K562 (cell line): ENCODE results near the gene FRK. TPM values are rescaled to one million over a fixed set of nuclear protein-coding genes. Genes with fewer than 3 reads are reported as not detected.

ENCODE experiments used
- BACH1 ChIP-seq: fragments of 200-800 bp; sonication (Bioruptor generic); IDR thresholded peaks from 2 replicates; pipeline ENCODE4 v1.6.1; 2016; ENCODE audit warnings: missing genetic modification characterization, missing compliant biosample characterization
- CHD2 ChIP-seq: IDR thresholded peaks from 2 replicates; pipeline ENCODE4 v1.6.1; 2011; ENCODE audit warnings: low read depth, low read length
- GATAD2B ChIP-seq: fragments of 450-650 bp; IDR thresholded peaks from 2 replicates; pipeline ENCODE4 v1.6.1; 2017; ENCODE audit warnings: mild to moderate bottlenecking, borderline replicate concordance
- HNRNPL ChIP-seq: fragments of 200-400 bp; formaldehyde crosslinking; IDR thresholded peaks from 2 replicates; pipeline ENCODE4 v1.6.1; 2017; ENCODE audit warnings: low read depth, mild to moderate bottlenecking, low read length
- KAT2B ChIP-seq: IDR thresholded peaks from one replicate; pipeline ENCODE4 v1.6.1; 2012; ENCODE audit warnings: low read depth, mild to moderate bottlenecking, control low read depth, inconsistent platforms, low read length, moderate library complexity
- KLF1 ChIP-seq: fragments of 450-650 bp; IDR thresholded peaks from 2 replicates; pipeline ENCODE4 v1.6.1; 2016; ENCODE audit warnings: missing genetic modification characterization, missing compliant biosample characterization
- L3MBTL2 ChIP-seq: fragments of 450-650 bp; IDR thresholded peaks from 2 replicates; pipeline ENCODE4 v1.6.1; 2016; ENCODE audit warnings: mild to moderate bottlenecking, moderate library complexity
- MAFF ChIP-seq: IDR thresholded peaks from 2 replicates; pipeline ENCODE4 v1.6.1; 2012; ENCODE audit warnings: low read length, improper control_type of control experiment
- MBD2 ChIP-seq: sonication (generic); IDR thresholded peaks from 2 replicates; pipeline ENCODE4 v1.6.1; 2016; ENCODE audit warnings: low read depth, borderline replicate concordance
- MCM5 ChIP-seq: fragments of 450-650 bp; IDR thresholded peaks from 2 replicates; pipeline ENCODE4 v1.6.1; 2016; ENCODE audit warnings: low read depth
- NR2F6 ChIP-seq: fragments of 450-650 bp; formaldehyde crosslinking; IDR thresholded peaks from 2 replicates; pipeline ENCODE4 v1.4.0; 2020; ENCODE audit warnings: mild to moderate bottlenecking
- PYGO2 ChIP-seq: fragments of 450-650 bp; IDR thresholded peaks from 2 replicates; pipeline ENCODE4 v1.6.1; 2016; ENCODE audit warnings: mild to moderate bottlenecking, missing genetic modification characterization, moderate library complexity, missing compliant biosample characterization
- ZNF165 ChIP-seq: fragments of 250-450 bp; sonication (Bioruptor Pico); IDR thresholded peaks from 2 replicates; pipeline ENCODE4 v1.4.0; 2020; ENCODE audit warnings: borderline replicate concordance
- ZNF584 ChIP-seq: fragments of 200-800 bp; sonication (Bioruptor generic); IDR thresholded peaks from 2 replicates; pipeline ENCODE4 v1.6.1; 2016; ENCODE audit warnings: low read depth, mild to moderate bottlenecking, missing genetic modification characterization, missing compliant biosample characterization
- ZNF778 ChIP-seq: fragments of 450-650 bp; formaldehyde crosslinking; IDR thresholded peaks from 2 replicates; pipeline ENCODE4 v1.4.0; 2020; ENCODE audit warnings: mild to moderate bottlenecking, moderate library complexity
- polyA plus RNA-seq, 8 experiments: library from polyadenylated mRNA; depleted of rRNA in 4 of 8; stranded (reverse) in 5 of 8; unstranded in 3 of 8; fragments of >200 nt; fragmentation: Nextera tagmentation in 2 of 8; fragmentation: Illumina TruSeq in 1 of 8; extraction: Ambion mirVana in 2 of 8; extraction: Trizol in 1 of 8; gene quantifications; 2 replicates each; pipeline versions ENCODE4 v1.2.1 to v1.2.3, GENCODE V29; 2011 to 2014; ENCODE audit warnings: inconsistent platforms in 1 of 8, missing spikeins in 1 of 8
- total RNA-seq, 7 experiments: library from RNA; depleted of rRNA in 6 of 7; stranded (reverse); fragments of >200 nt in 6 of 7; fragmentation: Illumina TruSeq in 2 of 7; extraction: Trizol in 2 of 7; gene quantifications; 2 replicates each; pipeline versions ENCODE4 v1.2.1 to v1.2.3, GENCODE V29; 2011 to 2021; ENCODE audit warnings: low replicate concordance in 1 of 7
- TF ChIP-seq, protein P1 (sequence below): fragments of 450-650 bp; IDR thresholded peaks from 2 replicates; pipeline ENCODE4 v1.6.1; 2017; ENCODE audit warnings: antibody characterized with exemption
- TF ChIP-seq, protein P2 (sequence below): fragments of 450-650 bp; IDR thresholded peaks from 2 replicates; pipeline ENCODE4 v1.6.1; 2016; ENCODE audit warnings: low read depth, mild to moderate bottlenecking, moderate library complexity
- TF ChIP-seq, protein P3 (sequence below): sonication (generic); formaldehyde crosslinking; IDR thresholded peaks from 2 replicates; pipeline ENCODE4 v1.8.0; 2023; ENCODE audit warnings: mild to moderate bottlenecking, missing genetic modification reagents
- TF ChIP-seq, protein P4 (sequence below): fragments of 450-650 bp; IDR thresholded peaks from 2 replicates; pipeline ENCODE4 v1.6.1; 2018; ENCODE audit not compliant: partially characterized antibody
- TF ChIP-seq, protein P5 (sequence below): sonication (generic); formaldehyde crosslinking; IDR thresholded peaks from 2 replicates; pipeline ENCODE4 v1.8.0; 2022; ENCODE audit warnings: missing genetic modification reagents, mild to moderate bottlenecking, moderate library complexity, borderline replicate concordance
- TF ChIP-seq, protein P6 (sequence below): sonication (generic); formaldehyde crosslinking; IDR thresholded peaks from 2 replicates; pipeline ENCODE4 v1.8.0; 2022; ENCODE audit warnings: mild to moderate bottlenecking, missing genetic modification reagents

Gene FRK
- total and polyA plus RNA-seq, 9 of the 15 experiments (the other 6 are each of a cell fraction or from before 2014, with no cell fraction given) = 0.01 to 0.29 (median 0.09) TPM

DNA sequence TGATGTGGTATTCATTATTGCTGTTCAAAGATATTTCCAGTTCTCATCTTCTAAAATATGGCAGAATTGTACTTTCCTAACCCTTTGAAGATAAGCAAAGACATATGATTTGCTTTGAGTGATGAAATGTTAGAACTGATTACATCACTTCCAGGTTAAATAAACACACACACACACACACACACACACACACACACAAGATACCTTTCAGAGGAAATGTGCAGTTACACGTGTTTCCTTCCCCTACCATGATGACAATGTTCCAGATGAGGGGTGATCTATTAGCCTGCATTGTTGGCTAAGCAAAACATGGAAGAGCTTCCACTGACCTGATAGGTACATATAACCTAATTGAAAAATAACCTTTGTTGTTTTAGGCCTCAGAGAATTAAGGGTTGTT, 11.7 kb upstream of the FRK start (continued):
- TF ChIP-seq ZNF165 (no peak), MBD2 (no peak), L3MBTL2 (peak; percentile 42; the same call in 1 of the 2 replicates), MAFF (no peak), ZNF778 (CRISPR knock-in tag) (no peak), GATAD2B (no peak), HNRNPL (no peak), ZNF584 (CRISPR knock-in tag) (no peak), PYGO2 (tag) (0 out of 2 replicates have a peak, but pooled peaks have one; percentile 45), CHD2 (no peak), NR2F6 (no peak), KLF1 (tag) (no peak), MCM5 (no peak), BACH1 (tag) (no peak; the same call in 1 of the 2 replicates), KAT2B (no peak)
- TF ChIP-seq, protein P1, sequence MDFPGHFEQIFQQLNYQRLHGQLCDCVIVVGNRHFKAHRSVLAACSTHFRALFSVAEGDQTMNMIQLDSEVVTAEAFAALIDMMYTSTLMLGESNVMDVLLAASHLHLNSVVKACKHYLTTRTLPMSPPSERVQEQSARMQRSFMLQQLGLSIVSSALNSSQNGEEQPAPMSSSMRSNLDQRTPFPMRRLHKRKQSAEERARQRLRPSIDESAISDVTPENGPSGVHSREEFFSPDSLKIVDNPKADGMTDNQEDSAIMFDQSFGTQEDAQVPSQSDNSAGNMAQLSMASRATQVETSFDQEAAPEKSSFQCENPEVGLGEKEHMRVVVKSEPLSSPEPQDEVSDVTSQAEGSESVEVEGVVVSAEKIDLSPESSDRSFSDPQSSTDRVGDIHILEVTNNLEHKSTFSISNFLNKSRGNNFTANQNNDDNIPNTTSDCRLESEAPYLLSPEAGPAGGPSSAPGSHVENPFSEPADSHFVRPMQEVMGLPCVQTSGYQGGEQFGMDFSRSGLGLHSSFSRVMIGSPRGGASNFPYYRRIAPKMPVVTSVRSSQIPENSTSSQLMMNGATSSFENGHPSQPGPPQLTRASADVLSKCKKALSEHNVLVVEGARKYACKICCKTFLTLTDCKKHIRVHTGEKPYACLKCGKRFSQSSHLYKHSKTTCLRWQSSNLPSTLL = no peak
- TF ChIP-seq, protein P2, sequence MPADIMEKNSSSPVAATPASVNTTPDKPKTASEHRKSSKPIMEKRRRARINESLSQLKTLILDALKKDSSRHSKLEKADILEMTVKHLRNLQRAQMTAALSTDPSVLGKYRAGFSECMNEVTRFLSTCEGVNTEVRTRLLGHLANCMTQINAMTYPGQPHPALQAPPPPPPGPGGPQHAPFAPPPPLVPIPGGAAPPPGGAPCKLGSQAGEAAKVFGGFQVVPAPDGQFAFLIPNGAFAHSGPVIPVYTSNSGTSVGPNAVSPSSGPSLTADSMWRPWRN = no peak
- TF ChIP-seq, protein P3, sequence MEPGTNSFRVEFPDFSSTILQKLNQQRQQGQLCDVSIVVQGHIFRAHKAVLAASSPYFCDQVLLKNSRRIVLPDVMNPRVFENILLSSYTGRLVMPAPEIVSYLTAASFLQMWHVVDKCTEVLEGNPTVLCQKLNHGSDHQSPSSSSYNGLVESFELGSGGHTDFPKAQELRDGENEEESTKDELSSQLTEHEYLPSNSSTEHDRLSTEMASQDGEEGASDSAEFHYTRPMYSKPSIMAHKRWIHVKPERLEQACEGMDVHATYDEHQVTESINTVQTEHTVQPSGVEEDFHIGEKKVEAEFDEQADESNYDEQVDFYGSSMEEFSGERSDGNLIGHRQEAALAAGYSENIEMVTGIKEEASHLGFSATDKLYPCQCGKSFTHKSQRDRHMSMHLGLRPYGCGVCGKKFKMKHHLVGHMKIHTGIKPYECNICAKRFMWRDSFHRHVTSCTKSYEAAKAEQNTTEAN (CRISPR knock-in tag) = no peak
- TF ChIP-seq, protein P4, sequence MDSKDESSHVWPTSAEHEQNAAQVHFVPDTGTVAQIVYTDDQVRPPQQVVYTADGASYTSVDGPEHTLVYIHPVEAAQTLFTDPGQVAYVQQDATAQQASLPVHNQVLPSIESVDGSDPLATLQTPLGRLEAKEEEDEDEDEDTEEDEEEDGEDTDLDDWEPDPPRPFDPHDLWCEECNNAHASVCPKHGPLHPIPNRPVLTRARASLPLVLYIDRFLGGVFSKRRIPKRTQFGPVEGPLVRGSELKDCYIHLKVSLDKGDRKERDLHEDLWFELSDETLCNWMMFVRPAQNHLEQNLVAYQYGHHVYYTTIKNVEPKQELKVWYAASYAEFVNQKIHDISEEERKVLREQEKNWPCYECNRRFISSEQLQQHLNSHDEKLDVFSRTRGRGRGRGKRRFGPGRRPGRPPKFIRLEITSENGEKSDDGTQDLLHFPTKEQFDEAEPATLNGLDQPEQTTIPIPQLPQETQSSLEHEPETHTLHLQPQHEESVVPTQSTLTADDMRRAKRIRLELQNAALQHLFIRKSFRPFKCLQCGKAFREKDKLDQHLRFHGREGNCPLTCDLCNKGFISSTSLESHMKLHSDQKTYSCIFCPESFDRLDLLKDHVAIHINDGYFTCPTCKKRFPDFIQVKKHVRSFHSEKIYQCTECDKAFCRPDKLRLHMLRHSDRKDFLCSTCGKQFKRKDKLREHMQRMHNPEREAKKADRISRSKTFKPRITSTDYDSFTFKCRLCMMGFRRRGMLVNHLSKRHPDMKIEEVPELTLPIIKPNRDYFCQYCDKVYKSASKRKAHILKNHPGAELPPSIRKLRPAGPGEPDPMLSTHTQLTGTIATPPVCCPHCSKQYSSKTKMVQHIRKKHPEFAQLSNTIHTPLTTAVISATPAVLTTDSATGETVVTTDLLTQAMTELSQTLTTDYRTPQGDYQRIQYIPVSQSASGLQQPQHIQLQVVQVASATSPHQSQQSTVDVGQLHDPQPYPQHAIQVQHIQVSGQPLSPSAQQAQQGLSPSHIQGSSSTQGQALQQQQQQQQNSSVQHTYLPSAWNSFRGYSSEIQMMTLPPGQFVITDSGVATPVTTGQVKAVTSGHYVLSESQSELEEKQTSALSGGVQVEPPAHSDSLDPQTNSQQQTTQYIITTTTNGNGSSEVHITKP = no peak
- TF ChIP-seq, protein P5, sequence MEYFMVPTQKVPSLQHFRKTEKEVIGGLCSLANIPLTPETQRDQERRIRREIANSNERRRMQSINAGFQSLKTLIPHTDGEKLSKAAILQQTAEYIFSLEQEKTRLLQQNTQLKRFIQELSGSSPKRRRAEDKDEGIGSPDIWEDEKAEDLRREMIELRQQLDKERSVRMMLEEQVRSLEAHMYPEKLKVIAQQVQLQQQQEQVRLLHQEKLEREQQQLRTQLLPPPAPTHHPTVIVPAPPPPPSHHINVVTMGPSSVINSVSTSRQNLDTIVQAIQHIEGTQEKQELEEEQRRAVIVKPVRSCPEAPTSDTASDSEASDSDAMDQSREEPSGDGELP (CRISPR knock-in tag) = no peak
- TF ChIP-seq, protein P6, sequence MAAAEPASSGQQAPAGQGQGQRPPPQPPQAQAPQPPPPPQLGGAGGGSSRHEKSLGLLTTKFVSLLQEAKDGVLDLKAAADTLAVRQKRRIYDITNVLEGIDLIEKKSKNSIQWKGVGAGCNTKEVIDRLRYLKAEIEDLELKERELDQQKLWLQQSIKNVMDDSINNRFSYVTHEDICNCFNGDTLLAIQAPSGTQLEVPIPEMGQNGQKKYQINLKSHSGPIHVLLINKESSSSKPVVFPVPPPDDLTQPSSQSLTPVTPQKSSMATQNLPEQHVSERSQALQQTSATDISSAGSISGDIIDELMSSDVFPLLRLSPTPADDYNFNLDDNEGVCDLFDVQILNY (CRISPR knock-in tag) = no peak
